WTC11 (cell line): ENCODE data around the gene DSTYK. TPM values are rescaled to one million over a fixed set of nuclear protein-coding genes. Genes with fewer than 3 reads are reported as not detected.

ENCODE experiments used
- ATAC-seq: fragments of 200-7000 bp; cut with Tn5 transposase; 2 replicates; pipeline ENCODE4 v1.10.0; 2021; ENCODE audit warnings: mild to moderate bottlenecking, moderate library complexity
- CTCF ChIA-PET: fragments of 300-600 bp; sonication (Branson Sonifier 250); formaldehyde crosslinking; loops from one replicate; lab custom pipeline; 2021; ENCODE audit warnings: antibody characterized with exemption; lab: Charles Lee
- POLR2A ChIA-PET: fragments of 350-600 bp; sonication (Branson Sonifier 250); formaldehyde crosslinking; loops from one replicate; lab custom pipeline; 2021; ENCODE audit warnings: antibody characterized with exemption; lab: Charles Lee
- DNase-seq: peaks from one replicate; pipeline ENCODE4 v3.0.0; 2021; ENCODE audit warnings: low spot score
- H3K27ac Mint-ChIP-seq: 2 replicates; pipeline ENCODE4 v1.8.0; 2021; ENCODE audit warnings: mixed read lengths
- H3K27me3 Mint-ChIP-seq: 2 replicates; pipeline ENCODE4 v1.8.0; 2021; ENCODE audit warnings: low read depth, mild to moderate bottlenecking, moderate library complexity, mixed read lengths
- H3K36me3 Mint-ChIP-seq: 2 replicates; pipeline ENCODE4 v1.8.0; 2021; ENCODE audit warnings: mixed read lengths
- H3K4me1 Mint-ChIP-seq: 2 replicates; pipeline ENCODE4 v1.8.0; 2022; ENCODE audit warnings: mixed read lengths
- H3K4me3 Mint-ChIP-seq: 2 replicates; pipeline ENCODE4 v1.8.0; 2021; ENCODE audit warnings: mild to moderate bottlenecking, moderate library complexity, mixed read lengths
- H3K9me3 Mint-ChIP-seq: 2 replicates; pipeline ENCODE4 v1.8.0; 2021; ENCODE audit warnings: mixed read lengths
- CREM ChIP-seq: sonication (generic); formaldehyde crosslinking; IDR thresholded peaks from 2 replicates; pipeline ENCODE4 v1.8.1; 2022; ENCODE audit warnings: mild to moderate bottlenecking, missing genetic modification reagents, moderate library complexity
- EMX1 ChIP-seq: fragments of 250-450 bp; sonication (Bioruptor Pico); IDR thresholded peaks from 2 replicates; pipeline ENCODE4 v1.8.0; 2021; ENCODE audit warnings: mild to moderate bottlenecking
- ESRRA ChIP-seq: sonication (generic); formaldehyde crosslinking; IDR thresholded peaks from 2 replicates; pipeline ENCODE4 v1.8.1; 2022; ENCODE audit warnings: mild to moderate bottlenecking, missing genetic modification reagents, borderline replicate concordance
- FOXJ3 ChIP-seq: sonication (generic); formaldehyde crosslinking; IDR thresholded peaks from 2 replicates; pipeline ENCODE4 v1.9.0; 2021; ENCODE audit warnings: missing genetic modification reagents, mild to moderate bottlenecking, borderline replicate concordance
- GRHL2 ChIP-seq: fragments of 250-450 bp; sonication (Bioruptor Pico); IDR thresholded peaks from 2 replicates; pipeline ENCODE4 v1.8.0; 2022; ENCODE audit warnings: mild to moderate bottlenecking, moderate library complexity; ENCODE audit not compliant: insufficient replicate concordance, severe bottlenecking
- JAZF1 ChIP-seq: fragments of 250-450 bp; sonication (Bioruptor Pico); IDR thresholded peaks from 2 replicates; pipeline ENCODE4 v1.9.0; 2021; ENCODE audit warnings: moderate library complexity, mild to moderate bottlenecking, inconsistent platforms
- NFYB ChIP-seq: sonication (generic); formaldehyde crosslinking; conservative IDR thresholded peaks from 2 replicates; pipeline ENCODE4 v1.8.0; 2022; ENCODE audit warnings: low read depth, missing genetic modification reagents
- SP1 ChIP-seq: sonication (generic); formaldehyde crosslinking; conservative IDR thresholded peaks from 2 replicates; pipeline ENCODE4 v1.8.1; 2022; ENCODE audit warnings: missing genetic modification reagents
- ZNF263 ChIP-seq: sonication (generic); formaldehyde crosslinking; IDR thresholded peaks from 2 replicates; pipeline ENCODE4 v1.8.1; 2022; ENCODE audit warnings: low read depth, mild to moderate bottlenecking, moderate library complexity, missing genetic modification reagents
- ZNF396 ChIP-seq: fragments of 250-450 bp; sonication (Bioruptor Pico); IDR thresholded peaks from 2 replicates; pipeline ENCODE4 v1.8.0; 2021; ENCODE audit warnings: mild to moderate bottlenecking, moderate library complexity, borderline replicate concordance
- ZNF423 ChIP-seq: fragments of 250-450 bp; sonication (Bioruptor Pico); IDR thresholded peaks from 2 replicates; pipeline ENCODE4 v2.1.2; 2022; ENCODE audit warnings: mild to moderate bottlenecking, moderate library complexity
- total RNA-seq: library from RNA; stranded (reverse); gene quantifications from 3 replicates; pipeline ENCODE4 v1.2.3, GENCODE V29; 2021
- TF ChIP-seq, protein P1 (sequence below): sonication (generic); formaldehyde crosslinking; IDR thresholded peaks from 2 replicates; pipeline ENCODE4 v1.8.0; 2023; ENCODE audit warnings: mild to moderate bottlenecking, missing genetic modification reagents
- TF ChIP-seq, protein P2 (sequence below): sonication (generic); formaldehyde crosslinking; IDR thresholded peaks from 2 replicates; pipeline ENCODE4 v1.8.0; 2022; ENCODE audit warnings: missing genetic modification reagents
- TF ChIP-seq, protein P3 (sequence below): sonication (generic); formaldehyde crosslinking; IDR thresholded peaks from 2 replicates; pipeline ENCODE4 v1.8.1; 2022; ENCODE audit warnings: mild to moderate bottlenecking, missing genetic modification reagents, moderate library complexity, borderline replicate concordance
- TF ChIP-seq, protein P4 (sequence below): fragments of 250-450 bp; sonication (Bioruptor Pico); IDR thresholded peaks from 2 replicates; pipeline ENCODE4 v1.9.0; 2021; ENCODE audit warnings: mild to moderate bottlenecking, borderline replicate concordance
- TF ChIP-seq, protein P5 (sequence below): sonication (generic); formaldehyde crosslinking; conservative IDR thresholded peaks from 2 replicates; pipeline ENCODE4 v1.8.1; 2022; ENCODE audit warnings: mild to moderate bottlenecking, missing genetic modification reagents
- TF ChIP-seq, protein P6 (sequence below): fragments of 200-600 bp; IDR thresholded peaks from 2 replicates; pipeline ENCODE4 v1.8.0; 2022; ENCODE audit warnings: antibody characterized with exemption
- TF ChIP-seq, protein P7 (sequence below): fragments of 250-450 bp; sonication (Bioruptor Pico); IDR thresholded peaks from 2 replicates; pipeline ENCODE4 v1.9.0; 2021; ENCODE audit warnings: moderate library complexity, mild to moderate bottlenecking, inconsistent platforms, borderline replicate concordance

Gene DSTYK
- total RNA-seq, 1 experiment from 2014 or later, result 11.6 TPM

DNA sequence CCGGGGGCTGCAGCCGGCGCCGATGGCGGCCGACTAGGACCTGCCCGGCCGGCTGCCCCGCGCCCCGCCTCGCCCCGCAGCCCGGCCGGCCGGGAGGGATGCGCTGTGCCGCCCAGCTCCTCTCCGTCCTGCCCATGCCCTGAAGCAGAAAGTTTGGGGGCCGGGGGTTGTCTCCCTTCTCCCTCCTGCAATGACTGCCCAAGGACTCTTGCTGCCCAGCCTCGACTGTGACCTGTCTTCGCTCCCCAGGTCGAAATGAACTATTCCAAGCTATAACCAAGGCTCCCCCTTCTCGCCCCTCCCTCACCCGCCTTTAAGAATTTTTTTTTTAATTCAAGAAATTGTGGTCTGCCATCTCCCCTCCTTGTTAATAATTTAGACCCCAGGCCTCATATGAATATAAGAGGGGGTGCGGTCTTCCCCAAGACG is 16.6 kb upstream of the DSTYK start:
- Mint-ChIP-seq H3K4me3 (peak overlapping the region; percentile 82), H3K27ac (no peak overlapping the region), H3K36me3 (no peaks in the 10 kb centered on the region), H3K27me3 (peaks cover 15% of the 10 kb centered on the region)
- peak; percentile 13 for ATAC-seq
- CTCF ChIA-PET, result interaction anchor here (0.7 to 5.1 kb wide), 34 partner anchors 9 to 481 kb away, joined by 3 to 166 read pairs (median 5); partner anchors contain the start of gene RBBP5
- no peak for TF ChIP-seq ESRRA (CRISPR knock-in tag)
- no peak for TF ChIP-seq SP1 (CRISPR knock-in tag)
- TF ChIP-seq, protein P1, sequence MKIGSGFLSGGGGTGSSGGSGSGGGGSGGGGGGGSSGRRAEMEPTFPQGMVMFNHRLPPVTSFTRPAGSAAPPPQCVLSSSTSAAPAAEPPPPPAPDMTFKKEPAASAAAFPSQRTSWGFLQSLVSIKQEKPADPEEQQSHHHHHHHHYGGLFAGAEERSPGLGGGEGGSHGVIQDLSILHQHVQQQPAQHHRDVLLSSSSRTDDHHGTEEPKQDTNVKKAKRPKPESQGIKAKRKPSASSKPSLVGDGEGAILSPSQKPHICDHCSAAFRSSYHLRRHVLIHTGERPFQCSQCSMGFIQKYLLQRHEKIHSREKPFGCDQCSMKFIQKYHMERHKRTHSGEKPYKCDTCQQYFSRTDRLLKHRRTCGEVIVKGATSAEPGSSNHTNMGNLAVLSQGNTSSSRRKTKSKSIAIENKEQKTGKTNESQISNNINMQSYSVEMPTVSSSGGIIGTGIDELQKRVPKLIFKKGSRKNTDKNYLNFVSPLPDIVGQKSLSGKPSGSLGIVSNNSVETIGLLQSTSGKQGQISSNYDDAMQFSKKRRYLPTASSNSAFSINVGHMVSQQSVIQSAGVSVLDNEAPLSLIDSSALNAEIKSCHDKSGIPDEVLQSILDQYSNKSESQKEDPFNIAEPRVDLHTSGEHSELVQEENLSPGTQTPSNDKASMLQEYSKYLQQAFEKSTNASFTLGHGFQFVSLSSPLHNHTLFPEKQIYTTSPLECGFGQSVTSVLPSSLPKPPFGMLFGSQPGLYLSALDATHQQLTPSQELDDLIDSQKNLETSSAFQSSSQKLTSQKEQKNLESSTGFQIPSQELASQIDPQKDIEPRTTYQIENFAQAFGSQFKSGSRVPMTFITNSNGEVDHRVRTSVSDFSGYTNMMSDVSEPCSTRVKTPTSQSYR (CRISPR knock-in tag), result no peak
- TF ChIP-seq FOXJ3 (CRISPR knock-in tag), result no peak
- no peak for TF ChIP-seq ZNF423 (CRISPR knock-in tag)
- TF ChIP-seq, all 79 proteins: peak for 0
- DNase-seq, result no peak
- Mint-ChIP-seq H3K9me3 (no peaks in the 10 kb centered on the region), H3K4me1 (peaks cover 34% of the 10 kb centered on the region)
- POLR2A ChIA-PET, result interaction anchor here (0.5 to 2.8 kb wide), 12 partner anchors 14 to 257 kb away, joined by 3 to 16 read pairs (median 4); partner anchors contain the start of genes DSTYK and RBBP5

DNA sequence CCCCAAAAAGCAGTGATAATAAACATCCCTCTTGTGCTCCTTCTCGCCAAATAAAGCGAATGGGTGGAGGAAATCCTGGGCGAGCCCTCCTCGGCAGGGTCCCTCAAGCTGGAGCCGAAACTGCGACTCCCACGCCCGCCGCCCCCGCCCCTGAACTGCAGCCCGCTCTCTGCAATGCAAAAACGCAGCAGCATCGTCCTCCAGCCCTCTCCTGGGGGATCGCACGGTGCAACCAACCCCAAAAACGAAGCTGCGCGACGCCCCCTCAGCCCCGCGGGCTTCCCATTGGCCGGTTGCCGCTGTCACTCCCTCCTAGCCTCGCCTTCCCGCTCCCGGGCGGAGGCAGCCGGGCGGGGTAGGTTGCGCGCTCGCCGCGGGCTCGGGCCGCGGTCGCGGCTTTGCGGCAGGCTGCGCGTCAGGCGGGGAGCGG is 16.1 kb upstream of the DSTYK start, which contains the start of gene TMCC2:
TMCC2 (plus strand) TSS at position 363 of the 430 bp plus-strand sequence. CDS start 619 bp downstream, outside the sequence.
- peaks cover 15% of the 10 kb centered on the region for H3K27me3 Mint-ChIP-seq
- DNase-seq, result peak; percentile 97
- POLR2A ChIA-PET, result interaction anchor here (0.5 to 2.8 kb wide), 12 partner anchors 13 to 258 kb away, joined by 3 to 16 read pairs (median 4); partner anchors contain the start of genes DSTYK and RBBP5
- peak within 1 kb of the TSS; percentile 82 for H3K4me3 Mint-ChIP-seq
- ATAC-seq, result peak; percentile 96
- peaks cover 34% of the 10 kb centered on the region for H3K4me1 Mint-ChIP-seq
- CTCF ChIA-PET, result interaction anchor here (0.7 to 5.1 kb wide), 29 partner anchors 8 to 480 kb away, joined by 3 to 166 read pairs (median 4); partner anchors contain the start of gene RBBP5
- H3K27ac Mint-ChIP-seq, result peak within 1 kb of the TSS; percentile 95
- H3K9me3 Mint-ChIP-seq, result no peaks in the 10 kb centered on the region
- H3K36me3 Mint-ChIP-seq, result no peaks in the 10 kb centered on the region
- no peak for TF ChIP-seq ZNF396 (CRISPR knock-in tag)
- no peak for TF ChIP-seq GRHL2
- no peak for TF ChIP-seq ZNF263 (CRISPR knock-in tag)
- TF ChIP-seq FOXJ3 (CRISPR knock-in tag), result no peak
- TF ChIP-seq CREM, result peak; percentile 55; the same call in 1 of the 2 replicates
- TF ChIP-seq, protein P2, sequence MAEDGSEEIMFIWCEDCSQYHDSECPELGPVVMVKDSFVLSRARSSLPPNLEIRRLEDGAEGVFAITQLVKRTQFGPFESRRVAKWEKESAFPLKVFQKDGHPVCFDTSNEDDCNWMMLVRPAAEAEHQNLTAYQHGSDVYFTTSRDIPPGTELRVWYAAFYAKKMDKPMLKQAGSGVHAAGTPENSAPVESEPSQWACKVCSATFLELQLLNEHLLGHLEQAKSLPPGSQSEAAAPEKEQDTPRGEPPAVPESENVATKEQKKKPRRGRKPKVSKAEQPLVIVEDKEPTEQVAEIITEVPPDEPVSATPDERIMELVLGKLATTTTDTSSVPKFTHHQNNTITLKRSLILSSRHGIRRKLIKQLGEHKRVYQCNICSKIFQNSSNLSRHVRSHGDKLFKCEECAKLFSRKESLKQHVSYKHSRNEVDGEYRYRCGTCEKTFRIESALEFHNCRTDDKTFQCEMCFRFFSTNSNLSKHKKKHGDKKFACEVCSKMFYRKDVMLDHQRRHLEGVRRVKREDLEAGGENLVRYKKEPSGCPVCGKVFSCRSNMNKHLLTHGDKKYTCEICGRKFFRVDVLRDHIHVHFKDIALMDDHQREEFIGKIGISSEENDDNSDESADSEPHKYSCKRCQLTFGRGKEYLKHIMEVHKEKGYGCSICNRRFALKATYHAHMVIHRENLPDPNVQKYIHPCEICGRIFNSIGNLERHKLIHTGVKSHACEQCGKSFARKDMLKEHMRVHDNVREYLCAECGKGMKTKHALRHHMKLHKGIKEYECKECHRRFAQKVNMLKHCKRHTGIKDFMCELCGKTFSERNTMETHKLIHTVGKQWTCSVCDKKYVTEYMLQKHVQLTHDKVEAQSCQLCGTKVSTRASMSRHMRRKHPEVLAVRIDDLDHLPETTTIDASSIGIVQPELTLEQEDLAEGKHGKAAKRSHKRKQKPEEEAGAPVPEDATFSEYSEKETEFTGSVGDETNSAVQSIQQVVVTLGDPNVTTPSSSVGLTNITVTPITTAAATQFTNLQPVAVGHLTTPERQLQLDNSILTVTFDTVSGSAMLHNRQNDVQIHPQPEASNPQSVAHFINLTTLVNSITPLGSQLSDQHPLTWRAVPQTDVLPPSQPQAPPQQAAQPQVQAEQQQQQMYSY (CRISPR knock-in tag), result no peak
- peak; percentile 98 for TF ChIP-seq NFYB (CRISPR knock-in tag)
- no peak for TF ChIP-seq JAZF1 (CRISPR knock-in tag)
- TF ChIP-seq, protein P3, sequence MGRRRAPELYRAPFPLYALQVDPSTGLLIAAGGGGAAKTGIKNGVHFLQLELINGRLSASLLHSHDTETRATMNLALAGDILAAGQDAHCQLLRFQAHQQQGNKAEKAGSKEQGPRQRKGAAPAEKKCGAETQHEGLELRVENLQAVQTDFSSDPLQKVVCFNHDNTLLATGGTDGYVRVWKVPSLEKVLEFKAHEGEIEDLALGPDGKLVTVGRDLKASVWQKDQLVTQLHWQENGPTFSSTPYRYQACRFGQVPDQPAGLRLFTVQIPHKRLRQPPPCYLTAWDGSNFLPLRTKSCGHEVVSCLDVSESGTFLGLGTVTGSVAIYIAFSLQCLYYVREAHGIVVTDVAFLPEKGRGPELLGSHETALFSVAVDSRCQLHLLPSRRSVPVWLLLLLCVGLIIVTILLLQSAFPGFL (CRISPR knock-in tag), result no peak
- TF ChIP-seq, protein P4, sequence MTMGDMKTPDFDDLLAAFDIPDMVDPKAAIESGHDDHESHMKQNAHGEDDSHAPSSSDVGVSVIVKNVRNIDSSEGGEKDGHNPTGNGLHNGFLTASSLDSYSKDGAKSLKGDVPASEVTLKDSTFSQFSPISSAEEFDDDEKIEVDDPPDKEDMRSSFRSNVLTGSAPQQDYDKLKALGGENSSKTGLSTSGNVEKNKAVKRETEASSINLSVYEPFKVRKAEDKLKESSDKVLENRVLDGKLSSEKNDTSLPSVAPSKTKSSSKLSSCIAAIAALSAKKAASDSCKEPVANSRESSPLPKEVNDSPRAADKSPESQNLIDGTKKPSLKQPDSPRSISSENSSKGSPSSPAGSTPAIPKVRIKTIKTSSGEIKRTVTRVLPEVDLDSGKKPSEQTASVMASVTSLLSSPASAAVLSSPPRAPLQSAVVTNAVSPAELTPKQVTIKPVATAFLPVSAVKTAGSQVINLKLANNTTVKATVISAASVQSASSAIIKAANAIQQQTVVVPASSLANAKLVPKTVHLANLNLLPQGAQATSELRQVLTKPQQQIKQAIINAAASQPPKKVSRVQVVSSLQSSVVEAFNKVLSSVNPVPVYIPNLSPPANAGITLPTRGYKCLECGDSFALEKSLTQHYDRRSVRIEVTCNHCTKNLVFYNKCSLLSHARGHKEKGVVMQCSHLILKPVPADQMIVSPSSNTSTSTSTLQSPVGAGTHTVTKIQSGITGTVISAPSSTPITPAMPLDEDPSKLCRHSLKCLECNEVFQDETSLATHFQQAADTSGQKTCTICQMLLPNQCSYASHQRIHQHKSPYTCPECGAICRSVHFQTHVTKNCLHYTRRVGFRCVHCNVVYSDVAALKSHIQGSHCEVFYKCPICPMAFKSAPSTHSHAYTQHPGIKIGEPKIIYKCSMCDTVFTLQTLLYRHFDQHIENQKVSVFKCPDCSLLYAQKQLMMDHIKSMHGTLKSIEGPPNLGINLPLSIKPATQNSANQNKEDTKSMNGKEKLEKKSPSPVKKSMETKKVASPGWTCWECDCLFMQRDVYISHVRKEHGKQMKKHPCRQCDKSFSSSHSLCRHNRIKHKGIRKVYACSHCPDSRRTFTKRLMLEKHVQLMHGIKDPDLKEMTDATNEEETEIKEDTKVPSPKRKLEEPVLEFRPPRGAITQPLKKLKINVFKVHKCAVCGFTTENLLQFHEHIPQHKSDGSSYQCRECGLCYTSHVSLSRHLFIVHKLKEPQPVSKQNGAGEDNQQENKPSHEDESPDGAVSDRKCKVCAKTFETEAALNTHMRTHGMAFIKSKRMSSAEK (CRISPR knock-in tag), result no peak
- TF ChIP-seq, protein P5, sequence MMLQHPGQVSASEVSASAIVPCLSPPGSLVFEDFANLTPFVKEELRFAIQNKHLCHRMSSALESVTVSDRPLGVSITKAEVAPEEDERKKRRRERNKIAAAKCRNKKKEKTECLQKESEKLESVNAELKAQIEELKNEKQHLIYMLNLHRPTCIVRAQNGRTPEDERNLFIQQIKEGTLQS, result no peak
- TF ChIP-seq, protein P6, sequence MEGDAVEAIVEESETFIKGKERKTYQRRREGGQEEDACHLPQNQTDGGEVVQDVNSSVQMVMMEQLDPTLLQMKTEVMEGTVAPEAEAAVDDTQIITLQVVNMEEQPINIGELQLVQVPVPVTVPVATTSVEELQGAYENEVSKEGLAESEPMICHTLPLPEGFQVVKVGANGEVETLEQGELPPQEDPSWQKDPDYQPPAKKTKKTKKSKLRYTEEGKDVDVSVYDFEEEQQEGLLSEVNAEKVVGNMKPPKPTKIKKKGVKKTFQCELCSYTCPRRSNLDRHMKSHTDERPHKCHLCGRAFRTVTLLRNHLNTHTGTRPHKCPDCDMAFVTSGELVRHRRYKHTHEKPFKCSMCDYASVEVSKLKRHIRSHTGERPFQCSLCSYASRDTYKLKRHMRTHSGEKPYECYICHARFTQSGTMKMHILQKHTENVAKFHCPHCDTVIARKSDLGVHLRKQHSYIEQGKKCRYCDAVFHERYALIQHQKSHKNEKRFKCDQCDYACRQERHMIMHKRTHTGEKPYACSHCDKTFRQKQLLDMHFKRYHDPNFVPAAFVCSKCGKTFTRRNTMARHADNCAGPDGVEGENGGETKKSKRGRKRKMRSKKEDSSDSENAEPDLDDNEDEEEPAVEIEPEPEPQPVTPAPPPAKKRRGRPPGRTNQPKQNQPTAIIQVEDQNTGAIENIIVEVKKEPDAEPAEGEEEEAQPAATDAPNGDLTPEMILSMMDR, result no peak
- no peak for TF ChIP-seq EMX1 (CRISPR knock-in tag)
- TF ChIP-seq, protein P7, sequence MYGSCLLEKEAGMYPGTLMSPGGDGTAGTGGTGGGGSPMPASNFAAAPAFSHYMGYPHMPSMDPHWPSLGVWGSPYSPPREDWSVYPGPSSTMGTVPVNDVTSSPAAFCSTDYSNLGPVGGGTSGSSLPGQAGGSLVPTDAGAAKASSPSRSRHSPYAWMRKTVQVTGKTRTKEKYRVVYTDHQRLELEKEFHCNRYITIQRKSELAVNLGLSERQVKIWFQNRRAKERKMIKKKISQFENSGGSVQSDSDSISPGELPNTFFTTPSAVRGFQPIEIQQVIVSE (CRISPR knock-in tag), result no peak
